HUES6 (cell line): ENCODE results near the gene TMC1.

Experiments used
- H3K27ac ChIP-seq: 2 replicates; pipeline ENCODE4 v1.7.0; 2013; ENCODE audit warnings: low read depth, mild to moderate bottlenecking, low read length, inconsistent platforms
- H3K27me3 ChIP-seq: 2 replicates; pipeline ENCODE4 v1.6.1; 2013; ENCODE audit warnings: low read length; ENCODE audit not compliant: control insufficient read depth, insufficient read depth
- H3K36me3 ChIP-seq: 2 replicates; pipeline ENCODE4 v1.6.1; 2013; ENCODE audit warnings: low read length; ENCODE audit not compliant: control insufficient read depth, insufficient read depth
- H3K4me1 ChIP-seq: 2 replicates; pipeline ENCODE4 v1.6.1; 2013; ENCODE audit warnings: low read length; ENCODE audit not compliant: control insufficient read depth, insufficient read depth
- H3K4me3 ChIP-seq: 2 replicates; pipeline ENCODE4 v1.5.1; 2013; ENCODE audit warnings: low read depth, low read length
- H3K9ac ChIP-seq: one replicate; pipeline ENCODE4 v1.6.1; 2013; ENCODE audit warnings: mild to moderate bottlenecking, low read length
- H3K9me3 ChIP-seq: 2 replicates; pipeline ENCODE4 v1.6.1; 2013; ENCODE audit warnings: low read depth, low read length; ENCODE audit not compliant: control insufficient read depth, insufficient read depth

TMC1 gene

DNA sequence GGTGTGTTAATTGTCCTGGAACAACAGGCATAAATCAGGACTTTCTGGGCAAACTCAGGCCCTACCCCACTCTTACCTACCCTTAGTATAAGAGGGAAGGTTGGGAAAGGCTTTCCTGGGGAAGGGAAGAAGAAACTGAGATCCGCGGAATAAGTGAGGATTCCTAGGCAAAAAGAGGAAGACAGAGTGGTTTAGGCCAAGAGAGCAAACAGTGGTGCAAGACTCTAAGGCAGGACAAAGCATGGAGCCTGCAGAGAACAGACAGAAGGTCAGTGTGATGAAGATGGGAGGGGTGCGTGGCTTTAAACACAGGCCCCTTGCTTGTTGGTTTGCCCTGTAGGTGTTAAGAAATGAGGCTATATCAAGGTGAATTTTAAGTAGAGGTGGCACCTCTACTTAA, 69.4 kb downstream of the TMC1 start:
- H3K36me3 ChIP-seq = no peaks in the 10 kb centered on the region
- H3K4me3 ChIP-seq = no peak overlapping the region
- H3K4me1 ChIP-seq = peaks cover 4% of the 10 kb centered on the region
- H3K9me3 ChIP-seq = no peaks in the 10 kb centered on the region
- H3K27ac ChIP-seq = no peak overlapping the region
- H3K9ac ChIP-seq = no peak overlapping the region
- H3K27me3 ChIP-seq = no peaks in the 10 kb centered on the region

DNA sequence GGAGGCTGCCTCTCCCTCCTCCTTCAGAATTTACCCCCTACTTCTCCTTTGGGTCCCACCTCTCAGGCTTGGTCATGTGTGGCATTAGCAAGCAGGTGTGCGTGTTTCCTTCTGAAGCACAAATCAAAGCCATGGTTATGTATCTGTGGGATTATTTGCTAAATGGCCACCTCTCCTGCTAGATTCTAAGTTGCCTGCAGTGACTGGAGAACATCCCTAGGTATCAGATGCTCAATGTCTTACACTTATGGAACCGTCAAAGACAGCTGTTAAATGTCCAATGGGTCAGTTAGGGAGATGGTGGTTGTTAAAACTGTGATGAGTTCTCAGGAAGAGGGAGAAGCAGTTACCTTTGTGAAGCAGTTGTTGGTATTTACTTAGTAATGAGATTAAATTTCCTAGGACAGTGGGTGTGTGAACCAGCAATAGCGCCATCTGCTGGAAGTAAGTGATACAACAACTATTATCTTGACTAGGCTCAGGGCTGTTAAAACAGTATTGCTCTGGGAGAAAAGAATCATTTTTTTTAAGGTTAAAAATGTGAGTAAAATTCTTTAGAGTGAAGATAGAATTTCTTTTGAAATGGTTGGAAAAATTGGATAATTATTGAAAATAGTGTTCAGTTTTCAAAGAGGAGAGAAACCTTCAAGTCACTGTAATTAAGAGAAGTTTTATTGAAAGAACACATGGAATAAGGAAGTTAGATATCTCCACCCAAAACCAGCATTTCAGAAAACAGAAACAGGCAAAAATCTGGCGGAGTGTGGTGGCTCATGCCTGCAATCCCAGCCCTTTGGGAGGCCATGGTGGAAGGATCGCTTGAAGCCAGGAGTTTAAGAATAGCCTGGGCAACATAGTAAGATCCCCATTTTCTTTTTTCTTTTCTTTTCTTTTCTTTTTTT, 71.3 kb downstream of the TMC1 start:
- Histone ChIP-seq H3K36me3 (no peaks in the 10 kb centered on the region), H3K4me1 (peaks cover 4% of the 10 kb centered on the region), H3K4me3 (no peak overlapping the region), H3K9ac (no peak overlapping the region), H3K27ac (no peak overlapping the region), H3K9me3 (no peaks in the 10 kb centered on the region), H3K27me3 (no peaks in the 10 kb centered on the region)

DNA sequence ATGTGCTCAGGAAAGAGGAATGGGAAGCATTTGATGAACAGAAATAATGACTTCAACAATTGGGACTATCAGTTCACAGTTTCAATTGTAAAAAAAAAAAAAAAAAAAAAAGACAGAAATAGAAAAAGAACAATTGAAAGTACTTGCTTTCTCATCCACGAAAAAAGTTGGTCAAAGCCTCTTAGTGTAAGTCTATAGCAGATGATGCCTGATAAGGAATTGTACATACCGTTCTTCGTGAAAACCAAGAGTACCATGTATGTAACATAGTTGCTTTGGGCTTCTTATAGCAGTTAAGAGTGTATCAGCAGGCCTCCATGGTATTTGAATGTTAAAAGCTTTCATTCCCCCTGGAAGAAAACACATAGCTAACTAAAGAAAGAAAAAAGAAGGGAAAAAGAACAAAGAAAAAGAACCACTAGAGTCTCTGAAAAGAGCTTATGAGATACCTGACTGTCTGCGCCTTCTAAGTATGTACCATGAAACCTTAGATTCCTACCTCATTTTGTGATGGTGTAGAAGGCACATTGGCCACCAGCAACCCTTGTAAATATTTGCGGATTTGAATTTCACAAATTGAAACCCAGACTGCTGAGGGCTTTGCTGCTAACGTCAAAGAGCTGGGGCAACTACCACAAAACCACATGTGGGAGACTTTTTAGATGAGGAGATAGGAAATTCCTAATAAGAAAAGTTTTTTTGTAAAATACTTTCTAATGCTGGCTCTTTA, 75.2 kb downstream of the TMC1 start:
- Histone ChIP-seq H3K4me1 (peaks cover 4% of the 10 kb centered on the region), H3K27me3 (no peaks in the 10 kb centered on the region), H3K9me3 (no peaks in the 10 kb centered on the region), H3K9ac (no peak overlapping the region), H3K27ac (no peak overlapping the region), H3K36me3 (no peaks in the 10 kb centered on the region), H3K4me3 (no peak overlapping the region)

DNA sequence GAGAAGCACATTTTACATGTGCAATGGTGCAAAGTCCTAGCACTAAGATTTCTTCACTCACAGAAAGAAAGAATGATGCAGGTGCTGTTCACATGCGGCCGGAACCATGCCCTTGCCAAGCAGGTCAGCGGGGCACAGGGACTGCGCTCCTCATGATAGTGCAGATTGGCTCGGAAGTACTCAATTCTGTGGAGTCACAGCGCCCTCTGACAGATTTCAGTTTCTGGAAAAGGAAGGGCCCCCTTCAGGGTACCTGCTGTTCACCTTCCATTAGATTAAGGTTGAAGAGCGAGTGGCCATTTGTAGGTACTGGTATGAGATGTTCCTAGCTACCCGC, 75.7 kb downstream of the TMC1 start:
- Histone ChIP-seq H3K9ac (no peak overlapping the region), H3K27ac (no peak overlapping the region)

DNA sequence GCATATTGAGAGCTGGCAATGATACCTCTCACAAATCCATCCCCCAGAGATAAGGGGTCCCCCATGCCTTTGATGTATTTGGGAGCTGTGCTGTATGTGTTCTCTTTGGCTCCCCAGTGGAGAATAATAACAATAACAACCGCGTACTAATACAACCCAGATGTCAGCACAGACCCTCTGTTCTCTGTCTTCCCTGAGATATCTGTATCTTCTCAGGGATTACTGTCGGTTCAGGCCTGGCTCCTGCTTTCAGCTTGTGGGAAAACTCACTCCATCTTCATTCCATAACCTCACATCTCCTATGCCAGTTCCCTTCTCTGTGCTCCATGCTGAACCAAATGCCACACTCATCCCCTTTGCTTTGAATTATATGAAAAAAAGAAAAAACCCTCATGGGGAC, 76.2 kb downstream of the TMC1 start:
- Histone ChIP-seq H3K27ac (no peak overlapping the region), H3K4me3 (no peak overlapping the region), H3K9ac (no peak overlapping the region), H3K36me3 (no peaks in the 10 kb centered on the region), H3K9me3 (no peaks in the 10 kb centered on the region), H3K4me1 (peaks cover under 1% of the 10 kb centered on the region), H3K27me3 (no peaks in the 10 kb centered on the region)

More for the DNA sequence above, 75.7 kb downstream of the TMC1 start:
- H3K4me3 ChIP-seq = no peak overlapping the region
- H3K27me3 ChIP-seq = no peaks in the 10 kb centered on the region
- no peaks in the 10 kb centered on the region for H3K9me3 ChIP-seq
- H3K4me1 ChIP-seq = peaks cover 4% of the 10 kb centered on the region
- no peaks in the 10 kb centered on the region for H3K36me3 ChIP-seq

DNA sequence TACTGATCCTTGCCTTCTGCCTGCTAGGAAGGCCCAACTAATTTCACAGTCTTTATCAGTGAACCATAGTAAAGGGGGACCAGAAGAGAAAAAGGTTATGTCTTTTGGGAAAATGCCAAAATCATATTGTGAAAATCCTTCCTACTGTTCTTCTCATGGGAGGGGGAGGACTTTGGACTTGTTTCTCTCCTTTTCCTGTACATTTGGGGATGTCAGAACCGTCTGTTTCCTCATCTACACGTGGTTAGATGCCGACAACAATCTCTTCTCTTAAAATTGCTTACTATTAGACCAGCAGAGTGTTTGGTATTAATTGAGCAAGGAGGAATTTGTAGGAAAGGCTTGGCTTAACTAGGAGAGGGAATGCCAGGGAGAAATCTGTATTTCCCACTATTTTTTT, 77.2 kb downstream of the TMC1 start:
- Histone ChIP-seq H3K27me3 (no peaks in the 10 kb centered on the region), H3K27ac (no peak overlapping the region), H3K4me3 (no peak overlapping the region), H3K36me3 (no peaks in the 10 kb centered on the region), H3K9ac (no peak overlapping the region), H3K4me1 (no peaks in the 10 kb centered on the region), H3K9me3 (no peaks in the 10 kb centered on the region)

DNA sequence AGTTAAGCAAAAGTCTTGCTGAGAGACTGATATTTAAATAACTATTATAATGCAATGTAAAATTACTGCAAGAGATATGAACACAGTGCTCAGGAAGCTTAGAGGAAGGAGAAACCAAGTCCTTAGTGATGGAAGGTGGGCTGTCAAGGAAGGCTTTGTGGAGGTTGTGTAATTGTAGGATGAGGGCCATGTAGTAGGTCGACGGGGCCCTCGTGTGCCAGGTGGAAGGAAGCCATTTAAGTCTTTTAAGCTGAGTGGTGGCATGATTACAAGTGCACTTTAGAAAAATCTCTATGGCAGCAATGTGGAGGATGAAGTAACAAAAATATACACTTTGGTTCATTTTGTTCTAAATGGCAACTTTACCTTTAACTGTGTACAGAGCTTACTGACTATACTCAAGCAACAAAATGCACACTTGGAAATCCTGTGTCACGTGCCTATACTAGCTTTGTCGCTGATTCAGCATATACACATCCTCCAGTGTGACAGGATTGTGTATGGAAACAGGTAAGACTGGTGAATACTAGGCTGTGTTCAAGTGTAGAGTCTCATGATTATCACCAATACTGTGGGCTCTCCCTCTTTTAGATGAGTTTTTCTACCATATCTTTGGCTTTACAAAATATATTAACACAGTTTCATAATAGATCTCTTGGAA, 78.6 kb downstream of the TMC1 start:
- Histone ChIP-seq H3K9ac (no peak overlapping the region), H3K9me3 (no peaks in the 10 kb centered on the region), H3K4me1 (no peaks in the 10 kb centered on the region), H3K27me3 (no peaks in the 10 kb centered on the region), H3K4me3 (no peak overlapping the region), H3K36me3 (no peaks in the 10 kb centered on the region), H3K27ac (no peak overlapping the region)

DNA sequence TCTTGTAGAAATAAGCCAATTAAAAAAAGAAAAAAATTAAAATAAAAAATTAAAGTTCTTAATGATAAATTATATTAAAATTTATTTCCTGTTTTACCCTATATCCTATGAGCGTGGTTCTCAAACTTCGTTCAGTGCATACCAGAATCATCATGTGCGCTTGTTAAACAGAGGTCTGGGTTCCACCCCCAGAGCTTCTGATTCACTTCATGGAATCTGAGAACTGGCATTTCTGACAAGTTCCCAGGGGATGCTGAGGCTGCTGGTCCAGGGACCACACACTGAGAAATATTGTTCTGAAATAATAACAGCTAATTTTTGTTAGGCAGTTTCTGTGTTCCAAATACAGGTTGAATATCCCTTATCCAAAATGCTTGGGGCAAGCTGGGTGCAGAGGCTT, 79.3 kb downstream of the TMC1 start:
- no peak overlapping the region for H3K9ac ChIP-seq
- no peaks in the 10 kb centered on the region for H3K4me1 ChIP-seq
- H3K36me3 ChIP-seq = no peaks in the 10 kb centered on the region
- no peaks in the 10 kb centered on the region for H3K9me3 ChIP-seq
- no peak overlapping the region for H3K27ac ChIP-seq
- H3K27me3 ChIP-seq = no peaks in the 10 kb centered on the region
- no peak overlapping the region for H3K4me3 ChIP-seq

DNA sequence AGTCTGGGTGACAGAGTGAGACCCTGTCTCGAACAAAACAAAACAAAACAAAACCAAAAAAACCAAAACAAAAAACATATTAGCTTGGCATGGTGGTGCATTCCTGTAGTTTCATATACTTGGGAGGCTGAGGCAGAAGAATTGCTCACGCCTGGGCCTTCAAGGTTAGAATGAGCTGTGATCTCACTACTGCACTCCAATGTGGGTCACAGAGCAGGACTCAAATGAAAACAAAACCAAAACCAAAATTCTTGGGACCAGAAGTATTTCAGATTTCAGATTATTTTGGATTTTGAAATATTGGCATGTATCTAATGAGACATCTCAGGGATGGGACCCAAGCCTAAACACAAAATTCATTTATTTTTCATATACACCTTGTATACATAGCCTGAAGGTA, 80.2 kb downstream of the TMC1 start:
- Histone ChIP-seq H3K4me3 (no peak overlapping the region), H3K4me1 (no peaks in the 10 kb centered on the region), H3K9ac (no peak overlapping the region), H3K9me3 (no peaks in the 10 kb centered on the region), H3K36me3 (no peaks in the 10 kb centered on the region), H3K27ac (no peak overlapping the region), H3K27me3 (no peaks in the 10 kb centered on the region)

DNA sequence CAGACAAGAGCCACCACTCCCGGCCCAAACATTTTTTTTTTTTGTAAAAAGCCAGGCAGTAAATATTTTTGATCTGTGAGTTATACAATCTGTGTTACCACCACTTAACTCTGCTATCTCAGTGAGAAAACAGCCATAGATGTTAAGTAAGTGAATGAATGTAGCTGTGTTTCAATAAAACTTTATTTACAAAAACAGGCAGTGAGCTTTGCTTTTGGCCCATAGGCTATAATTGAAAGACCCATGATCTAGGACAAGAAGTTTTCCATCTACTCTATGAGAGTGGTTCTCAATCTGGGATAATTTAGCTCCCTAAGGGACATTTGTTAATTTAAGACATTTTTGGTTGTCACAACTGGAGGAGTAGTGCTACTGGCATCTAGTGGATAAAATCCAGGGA, 91.0 kb downstream of the TMC1 start:
- H3K4me3 ChIP-seq = no peak overlapping the region
- no peaks in the 10 kb centered on the region for H3K36me3 ChIP-seq
- H3K27me3 ChIP-seq = no peaks in the 10 kb centered on the region

DNA sequence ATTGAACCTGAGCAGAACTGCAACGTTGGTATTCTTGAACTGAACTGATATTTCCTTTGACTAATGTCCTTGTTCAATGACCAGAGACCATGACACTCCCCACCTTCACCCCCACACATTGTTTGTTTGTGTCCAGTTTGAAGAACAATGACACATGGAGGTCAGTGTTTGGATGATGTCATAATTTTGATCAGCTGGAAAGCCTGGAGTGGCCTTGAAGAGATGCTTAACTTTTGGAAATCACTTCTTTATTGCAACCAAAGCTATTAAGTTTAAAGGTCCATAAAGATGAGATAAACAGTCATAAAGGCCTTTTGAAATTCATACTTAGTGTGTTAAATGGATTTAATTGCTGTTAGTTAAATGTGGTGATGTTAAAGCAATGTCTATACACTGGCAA, 92.7 kb downstream of the TMC1 start:
- no peaks in the 10 kb centered on the region for H3K27me3 ChIP-seq
- no peak overlapping the region for H3K4me3 ChIP-seq
- H3K9ac ChIP-seq = no peak overlapping the region
- no peaks in the 10 kb centered on the region for H3K4me1 ChIP-seq
- no peak overlapping the region for H3K27ac ChIP-seq
- H3K36me3 ChIP-seq = no peaks in the 10 kb centered on the region
- H3K9me3 ChIP-seq = no peaks in the 10 kb centered on the region

More for the DNA sequence above, 91.0 kb downstream of the TMC1 start:
- no peaks in the 10 kb centered on the region for H3K9me3 ChIP-seq
- no peaks in the 10 kb centered on the region for H3K4me1 ChIP-seq
- no peak overlapping the region for H3K27ac ChIP-seq
- no peak overlapping the region for H3K9ac ChIP-seq
